Osteoblast (primary cell): ENCODE measurements around the gene UGGT2. TPM values are rescaled to one million over a fixed set of nuclear protein-coding genes. Genes with fewer than 3 reads are reported as not detected.
"Not testable (repeated sequence)": the region's sequence is repeated elsewhere in the genome, so short reads cannot be mapped to it uniquely, and the experiment has no call there.

ENCODE experiments used
- DNase-seq: peaks from one replicate; pipeline ENCODE4 v3.0.0; 2011; ENCODE audit warnings: low spot score, mixed read lengths; ENCODE audit not compliant: insufficient read length; ENCODE audit errors: missing footprints
- H2AFZ ChIP-seq: 2 replicates; pipeline ENCODE4 v1.6.0; 2011; ENCODE audit warnings: mild to moderate bottlenecking, low read length
- H3K27ac ChIP-seq: 2 replicates; pipeline ENCODE4 v1.5.1; 2011; ENCODE audit warnings: mild to moderate bottlenecking, low read depth, low read length, moderate library complexity
- H3K27me3 ChIP-seq: 2 replicates; pipeline ENCODE4 v1.6.0; 2012; ENCODE audit warnings: mild to moderate bottlenecking, control low read depth, inconsistent platforms, low read length, moderate library complexity; ENCODE audit not compliant: insufficient read depth
- H3K36me3 ChIP-seq: 2 replicates; pipeline ENCODE4 v1.5.1; 2011; ENCODE audit warnings: mild to moderate bottlenecking, low read length, control low read depth, moderate library complexity; ENCODE audit not compliant: insufficient read depth
- H3K4me1 ChIP-seq: 2 replicates; pipeline ENCODE4 v1.5.1; 2011; ENCODE audit warnings: mild to moderate bottlenecking, low read length, control low read depth, moderate library complexity; ENCODE audit not compliant: insufficient read depth
- H3K4me2 ChIP-seq: 2 replicates; pipeline ENCODE4 v1.6.0; 2011; ENCODE audit warnings: mild to moderate bottlenecking, low read length; ENCODE audit not compliant: insufficient read depth
- H3K4me3 ChIP-seq: fragments of 200-600 bp; sonication (generic); 3 replicates; pipeline ENCODE4 v1.5.1; 2012; ENCODE audit warnings: mild to moderate bottlenecking, low read length, inconsistent platforms; ENCODE audit not compliant: insufficient read depth
- H3K79me2 ChIP-seq: 2 replicates; pipeline ENCODE4 v1.6.0; 2012; ENCODE audit warnings: mild to moderate bottlenecking, low read length, control low read depth, inconsistent platforms; ENCODE audit not compliant: insufficient read depth
- H3K9me3 ChIP-seq: 2 replicates; pipeline ENCODE4 v1.5.1; 2011; ENCODE audit warnings: low read depth, low read length, control low read depth
- H4K20me1 ChIP-seq: 2 replicates; pipeline ENCODE4 v1.6.0; 2012; ENCODE audit warnings: mild to moderate bottlenecking, low read length, control low read depth; ENCODE audit not compliant: insufficient read depth
- CTCF ChIP-seq: IDR thresholded peaks from 2 replicates; pipeline ENCODE4 v1.5.1; 2011; ENCODE audit warnings: mild to moderate bottlenecking, low read depth, low read length, moderate library complexity; ENCODE audit errors: extremely low read depth
- total RNA-seq: library from RNA; depleted of rRNA; stranded (reverse); fragments of >200 nt; gene quantifications from 2 replicates; pipeline ENCODE4 v1.2.3, GENCODE V29; 2012

UGGT2 gene
- total RNA-seq, 1 donor = 78.2 TPM

- Histone ChIP-seq H3K4me2 (no peak overlapping the region), H3K4me1 (no peaks in the 10 kb centered on the region), H3K4me3 (no peak overlapping the region), H3K36me3 (peaks cover 11% of the 10 kb centered on the region), H3K27me3 (no peaks in the 10 kb centered on the region), H3K27ac (no peak overlapping the region), H2AFZ (no peak overlapping the region), H3K9me3 (no peaks in the 10 kb centered on the region), H3K79me2 (no peaks in the 10 kb centered on the region), H4K20me1 (no peaks in the 10 kb centered on the region)
- TF ChIP-seq CTCF = no peak
- DNase-seq = peak; percentile 30
These were observed 256.2 kb downstream of the UGGT2 start for GRCh38 chr13:95797016-95797415.

DNA sequence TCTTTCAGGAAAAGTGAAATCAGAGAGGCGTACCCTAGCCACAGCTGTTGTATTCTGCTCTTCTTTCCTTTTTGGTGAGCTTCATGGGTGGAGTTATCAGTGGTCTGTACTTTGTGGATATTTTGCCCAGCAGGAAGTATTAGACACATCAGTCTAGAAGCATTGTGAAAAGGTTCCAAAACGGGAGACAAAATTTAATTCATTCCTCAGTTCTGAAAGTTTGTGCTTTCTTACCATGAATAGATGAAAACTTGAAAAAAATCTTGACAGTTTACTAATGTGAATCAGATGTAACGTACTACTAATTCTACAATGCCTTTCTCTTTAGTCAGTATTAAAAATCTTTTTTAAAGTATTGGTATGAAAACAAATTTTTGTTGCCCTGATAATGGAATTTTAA lies 259.4 kb downstream of the UGGT2 start:
- H3K4me1 ChIP-seq = no peaks in the 10 kb centered on the region
- no peak for DNase-seq
- H3K4me2 ChIP-seq = no peak overlapping the region
- H3K9me3 ChIP-seq = no peaks in the 10 kb centered on the region
- H3K27me3 ChIP-seq = no peaks in the 10 kb centered on the region
- no peaks in the 10 kb centered on the region for H4K20me1 ChIP-seq
- no peak overlapping the region for H2AFZ ChIP-seq
- no peaks in the 10 kb centered on the region for H3K79me2 ChIP-seq
- H3K36me3 ChIP-seq = peaks cover 21% of the 10 kb centered on the region
- TF ChIP-seq CTCF = no peak
- H3K4me3 ChIP-seq = no peak overlapping the region
- no peak overlapping the region for H3K27ac ChIP-seq

DNA sequence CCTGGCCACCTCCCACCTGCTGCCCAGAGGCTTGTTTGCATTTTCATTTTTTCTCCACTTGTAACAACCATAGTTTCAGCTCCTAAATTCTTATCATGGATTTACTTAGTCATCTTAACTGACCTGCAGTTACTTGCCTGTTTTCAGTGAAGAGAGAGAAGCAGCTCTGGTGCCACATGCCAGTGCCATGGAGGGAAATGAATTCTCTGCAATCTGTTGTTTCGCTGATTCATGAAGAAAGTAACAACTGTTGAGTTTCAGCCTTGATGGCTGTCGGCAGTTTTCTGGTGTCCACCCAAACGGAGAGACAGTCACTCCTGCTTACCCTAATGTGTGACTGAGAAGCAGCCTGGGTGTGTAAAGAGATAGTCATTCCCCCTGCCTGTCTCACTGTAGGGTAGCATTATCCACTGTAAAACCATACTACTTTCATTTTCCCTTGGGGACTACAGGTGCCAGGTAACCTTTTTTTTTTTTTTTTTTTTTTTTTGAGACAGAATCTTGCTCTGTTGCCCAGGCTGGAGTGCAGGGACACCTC lies 260.1 kb downstream of the UGGT2 start:
- H3K4me1 ChIP-seq = no peaks in the 10 kb centered on the region
- H2AFZ ChIP-seq = no peak overlapping the region
- no peak overlapping the region for H3K4me3 ChIP-seq
- no peak overlapping the region for H3K4me2 ChIP-seq
- no peaks in the 10 kb centered on the region for H4K20me1 ChIP-seq
- DNase-seq = no peak
- no peak for TF ChIP-seq CTCF
- no peaks in the 10 kb centered on the region for H3K27me3 ChIP-seq
- H3K27ac ChIP-seq = peak overlapping the region; percentile 16
- no peaks in the 10 kb centered on the region for H3K9me3 ChIP-seq
- peaks cover 21% of the 10 kb centered on the region for H3K36me3 ChIP-seq
- no peaks in the 10 kb centered on the region for H3K79me2 ChIP-seq

DNA sequence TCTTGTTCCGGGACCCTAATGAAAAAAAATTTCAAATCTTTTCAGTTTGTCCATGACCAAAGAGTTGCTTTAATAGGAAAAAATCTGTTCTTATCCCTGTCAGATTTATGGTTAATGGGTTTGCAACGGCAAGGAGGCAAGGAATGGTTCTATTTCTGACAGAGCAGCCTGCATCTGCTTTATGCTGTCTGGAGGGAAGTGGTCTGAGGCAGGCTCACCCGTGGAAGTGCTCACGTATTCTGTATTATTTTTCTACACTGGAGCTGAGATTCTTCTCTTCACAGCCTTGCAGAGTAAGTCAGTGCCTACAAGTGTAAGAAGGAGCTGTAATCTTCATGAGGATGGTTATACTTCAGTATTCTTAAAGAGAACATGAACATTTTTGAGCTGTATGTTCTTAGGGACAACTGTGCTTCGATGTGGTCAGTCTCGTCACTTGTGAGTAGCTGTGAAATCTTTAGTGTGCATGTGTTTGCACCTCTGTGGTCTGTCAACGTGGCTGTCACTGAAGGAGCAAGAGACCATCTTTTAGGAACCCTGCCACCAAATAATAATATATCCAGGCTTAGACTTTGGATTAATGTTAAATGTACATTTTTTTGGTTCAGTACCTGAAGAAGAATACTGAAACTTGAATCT lies 262.0 kb downstream of the UGGT2 start:
- Histone ChIP-seq H3K4me1 (no peaks in the 10 kb centered on the region), H3K27ac (no peak overlapping the region), H3K4me3 (no peak overlapping the region), H3K79me2 (no peaks in the 10 kb centered on the region), H4K20me1 (no peaks in the 10 kb centered on the region), H3K27me3 (no peaks in the 10 kb centered on the region), H3K36me3 (peaks cover 24% of the 10 kb centered on the region), H3K9me3 (no peaks in the 10 kb centered on the region), H2AFZ (no peak overlapping the region), H3K4me2 (no peak overlapping the region)
- no peak for TF ChIP-seq CTCF
- DNase-seq = no peak

GRCh38 chr13:95789315-95789714 lies 263.9 kb downstream of the UGGT2 start:
- H3K36me3 ChIP-seq = peaks cover 21% of the 10 kb centered on the region
- not testable (repeated sequence) for H2AFZ ChIP-seq, H3K4me2 ChIP-seq

More at GRCh38 chr13:95789315-95789714, 263.9 kb downstream of the UGGT2 start:
- H3K9me3 ChIP-seq, H3K27ac ChIP-seq, H3K27me3 ChIP-seq, H3K79me2 ChIP-seq, H3K4me3 ChIP-seq, DNase-seq, H4K20me1 ChIP-seq, H3K4me1 ChIP-seq: not testable (repeated sequence)
